SU-DHL-6 (cell line): ENCODE results near the gene TTL.
"Not testable (repeated sequence)": the region's sequence is repeated elsewhere in the genome, so short reads cannot be mapped to it uniquely, and the experiment has no call there.

ENCODE experiments used
- H2AFZ ChIP-seq: fragments of 200-600 bp; sonication (generic); 2 replicates; pipeline ENCODE4 v1.6.1; 2014; ENCODE audit warnings: low read depth, mild to moderate bottlenecking, moderate library complexity, mixed read lengths, antibody characterized with exemption, low read length; ENCODE audit not compliant: severe bottlenecking
- H3F3A ChIP-seq: fragments of 200-600 bp; shearing (Covaris generic); 2 replicates; pipeline ENCODE4 v1.6.0; 2016; ENCODE audit warnings: antibody characterized with exemption, mild to moderate bottlenecking; ENCODE audit not compliant: insufficient read depth
- H3K27ac ChIP-seq: fragments of 200-600 bp; sonication (generic); 2 replicates; pipeline ENCODE4 v1.5.1; 2016; ENCODE audit warnings: low read depth, mild to moderate bottlenecking, low read length, moderate library complexity, mixed read lengths
- H3K27me3 ChIP-seq: fragments of 200-600 bp; sonication (generic), shearing (Covaris generic); 2 replicates; pipeline ENCODE4 v1.6.0; 2014; ENCODE audit warnings: mild to moderate bottlenecking, low read length
- H3K36me3 ChIP-seq: fragments of 200-600 bp; sonication (generic); 2 replicates; pipeline ENCODE4 v1.6.1; 2014; ENCODE audit warnings: mild to moderate bottlenecking, low read length, mixed read lengths
- H3K4me2 ChIP-seq: fragments of 300-600, 200-600 bp; shearing (Covaris generic), sonication (generic); 2 replicates; pipeline ENCODE4 v1.6.0; 2014; ENCODE audit warnings: low read length, low read depth, mild to moderate bottlenecking; ENCODE audit not compliant: poor library complexity, severe bottlenecking
- H3K4me3 ChIP-seq: fragments of 200-600 bp; sonication (generic); 2 replicates; pipeline ENCODE4 v1.5.1; 2014; ENCODE audit warnings: antibody characterized with exemption, low read length, mild to moderate bottlenecking, mixed read lengths; ENCODE audit not compliant: insufficient read depth, poor library complexity, severe bottlenecking
- H3K79me2 ChIP-seq: fragments of 200-600 bp; sonication (generic); 2 replicates; pipeline ENCODE4 v1.6.1; 2014; ENCODE audit warnings: mild to moderate bottlenecking, low read length, moderate library complexity; ENCODE audit not compliant: insufficient read depth
- H3K9ac ChIP-seq: fragments of 200-600 bp; sonication (generic); 2 replicates; pipeline ENCODE4 v1.7.0; 2014; ENCODE audit warnings: mild to moderate bottlenecking, low read length
- H3K9me2 ChIP-seq: fragments of 200-600 bp; sonication (generic); replicated peaks from 2 replicates; pipeline ENCODE4 v1.6.1; 2014; ENCODE audit warnings: low read length; ENCODE audit not compliant: insufficient read depth
- H3K9me3 ChIP-seq: fragments of 200-600 bp; sonication (generic); 2 replicates; pipeline ENCODE4 v1.6.1; 2014; ENCODE audit warnings: low read length, mixed read lengths; ENCODE audit not compliant: insufficient read depth
- H4K20me1 ChIP-seq: fragments of 200-600 bp; sonication (generic); 2 replicates; pipeline ENCODE4 v1.6.1; 2014; ENCODE audit warnings: low read depth, mild to moderate bottlenecking, antibody characterized with exemption, low read length, moderate library complexity, mixed read lengths
- EZH2phosphoT487 ChIP-seq: fragments of 200-600 bp; sonication (generic), shearing (Covaris generic); conservative IDR thresholded peaks from 2 replicates; pipeline ENCODE4 v1.6.1; 2018; ENCODE audit warnings: mild to moderate bottlenecking, antibody characterized with exemption, low read length, moderate library complexity, mixed read lengths
- TF ChIP-seq, protein P1 (sequence below): fragments of 200-600 bp; sonication (generic); IDR thresholded peaks from one replicate; pipeline ENCODE4 v1.5.1; 2017; ENCODE audit warnings: antibody characterized with exemption, mild to moderate bottlenecking, low read length, moderate library complexity; ENCODE audit not compliant: insufficient read depth, poor library complexity, severe bottlenecking

Gene TTL

DNA sequence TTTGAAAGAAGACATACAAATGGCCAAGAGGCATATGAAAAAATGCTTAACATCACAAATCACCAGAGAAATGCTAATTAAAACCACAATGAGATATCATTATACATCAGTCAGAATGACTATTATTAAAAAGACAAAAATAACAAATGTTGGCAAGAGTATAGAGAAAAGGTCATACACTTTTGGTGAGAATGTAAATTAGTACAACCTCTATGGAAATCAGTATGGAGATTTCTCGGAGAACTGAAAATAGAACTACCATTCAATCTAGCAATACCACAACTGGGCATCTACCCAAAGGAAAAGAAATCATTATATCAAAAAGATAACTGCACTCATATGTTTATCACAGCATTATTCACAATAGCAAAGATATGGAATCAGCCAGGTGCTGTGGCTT lies 37.7 kb upstream of the TTL start:
- H2AFZ ChIP-seq, H3K9me3 ChIP-seq: not testable (repeated sequence)

DNA sequence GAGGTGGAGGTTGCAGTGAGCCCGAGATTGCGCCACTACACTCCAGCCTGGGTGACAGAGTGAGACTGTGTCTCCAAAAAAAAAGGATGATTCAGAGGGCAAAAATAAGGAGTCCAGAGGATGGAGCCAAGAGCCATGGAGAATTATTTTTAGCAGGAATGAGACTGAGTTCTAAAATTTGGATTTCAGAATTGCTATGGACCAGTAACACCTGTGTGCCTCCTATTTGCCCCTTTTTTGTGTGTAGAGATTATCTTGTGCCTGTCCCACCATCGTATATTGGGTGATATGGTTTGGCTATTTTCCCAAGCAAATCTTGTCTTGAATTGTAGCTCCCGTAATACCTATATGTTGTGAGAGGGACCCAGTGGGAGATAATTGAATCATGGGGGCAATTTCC lies 32.1 kb upstream of the TTL start:
- Histone ChIP-seq H3K9ac (no peak overlapping the region), H3K36me3 (no peaks in the 10 kb centered on the region), H4K20me1 (no peaks in the 10 kb centered on the region), H3K4me2 (no peak overlapping the region), H3K27me3 (no peaks in the 10 kb centered on the region), H3K9me2 (no peaks in the 10 kb centered on the region), H3K9me3 (no peaks in the 10 kb centered on the region), H3K4me3 (no peak overlapping the region), H3F3A (no peaks in the 10 kb centered on the region), H3K79me2 (no peaks in the 10 kb centered on the region), H2AFZ (no peak overlapping the region), H3K27ac (no peak overlapping the region)
- TF ChIP-seq, protein P1, sequence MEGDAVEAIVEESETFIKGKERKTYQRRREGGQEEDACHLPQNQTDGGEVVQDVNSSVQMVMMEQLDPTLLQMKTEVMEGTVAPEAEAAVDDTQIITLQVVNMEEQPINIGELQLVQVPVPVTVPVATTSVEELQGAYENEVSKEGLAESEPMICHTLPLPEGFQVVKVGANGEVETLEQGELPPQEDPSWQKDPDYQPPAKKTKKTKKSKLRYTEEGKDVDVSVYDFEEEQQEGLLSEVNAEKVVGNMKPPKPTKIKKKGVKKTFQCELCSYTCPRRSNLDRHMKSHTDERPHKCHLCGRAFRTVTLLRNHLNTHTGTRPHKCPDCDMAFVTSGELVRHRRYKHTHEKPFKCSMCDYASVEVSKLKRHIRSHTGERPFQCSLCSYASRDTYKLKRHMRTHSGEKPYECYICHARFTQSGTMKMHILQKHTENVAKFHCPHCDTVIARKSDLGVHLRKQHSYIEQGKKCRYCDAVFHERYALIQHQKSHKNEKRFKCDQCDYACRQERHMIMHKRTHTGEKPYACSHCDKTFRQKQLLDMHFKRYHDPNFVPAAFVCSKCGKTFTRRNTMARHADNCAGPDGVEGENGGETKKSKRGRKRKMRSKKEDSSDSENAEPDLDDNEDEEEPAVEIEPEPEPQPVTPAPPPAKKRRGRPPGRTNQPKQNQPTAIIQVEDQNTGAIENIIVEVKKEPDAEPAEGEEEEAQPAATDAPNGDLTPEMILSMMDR: no peak
- no peak for TF ChIP-seq EZH2phosphoT487

More for the DNA sequence above, 37.7 kb upstream of the TTL start:
- H3K4me3 ChIP-seq, H3K79me2 ChIP-seq, H3K9ac ChIP-seq, H3K27me3 ChIP-seq, H3F3A ChIP-seq, H3K4me2 ChIP-seq, H3K36me3 ChIP-seq, H4K20me1 ChIP-seq, H3K9me2 ChIP-seq, H3K27ac ChIP-seq: not testable (repeated sequence)

DNA sequence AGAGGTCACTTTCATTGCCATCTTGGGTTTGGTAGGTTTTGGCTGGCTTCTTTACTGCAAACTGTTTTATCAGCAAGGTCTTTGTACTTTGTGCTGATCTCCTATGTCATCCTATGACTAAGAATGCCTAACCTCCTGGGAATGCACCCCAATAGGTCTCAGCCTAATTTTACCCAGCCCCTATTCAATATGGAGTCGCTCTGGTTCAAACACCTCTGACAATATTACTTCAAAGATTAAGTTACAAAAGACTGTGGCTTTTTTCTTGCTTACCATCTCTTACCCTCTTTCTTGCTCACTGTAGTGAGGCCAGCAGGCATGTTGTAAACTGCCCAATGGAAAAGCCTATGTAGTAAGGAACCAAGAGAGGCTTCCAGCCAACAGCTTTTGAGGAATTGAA lies 30.6 kb upstream of the TTL start:
- Histone ChIP-seq H2AFZ (no peak overlapping the region), H3K9ac (no peak overlapping the region), H3K36me3 (no peaks in the 10 kb centered on the region), H4K20me1 (no peaks in the 10 kb centered on the region), H3K27ac (no peak overlapping the region), H3K9me3 (no peaks in the 10 kb centered on the region), H3K79me2 (no peaks in the 10 kb centered on the region), H3K27me3 (no peaks in the 10 kb centered on the region), H3K9me2 (no peaks in the 10 kb centered on the region), H3K4me2 (no peak overlapping the region), H3K4me3 (no peak overlapping the region), H3F3A (no peaks in the 10 kb centered on the region)
- TF ChIP-seq EZH2phosphoT487: no peak
- TF ChIP-seq, protein P1: no peak

DNA sequence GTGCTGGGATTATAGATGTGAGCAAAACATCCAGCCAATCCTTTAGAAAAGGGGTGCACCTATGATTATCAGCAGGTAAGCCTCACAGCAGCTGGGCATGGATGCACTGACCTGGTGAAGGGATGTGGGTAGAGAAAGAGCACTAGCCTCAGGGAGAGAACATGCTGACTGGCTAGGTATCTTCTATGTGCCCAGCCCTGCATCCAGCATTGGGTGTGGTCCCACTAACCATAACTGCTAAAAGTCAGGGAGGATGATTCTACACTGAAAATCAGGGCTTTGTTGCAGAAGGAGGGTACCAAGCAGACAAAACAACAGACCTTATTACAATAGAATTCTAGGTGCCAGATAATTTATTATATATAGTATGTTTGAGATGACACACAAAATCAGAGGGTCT lies 27.4 kb upstream of the TTL start:
- no peaks in the 10 kb centered on the region for H3K27me3 ChIP-seq
- no peak overlapping the region for H3K4me2 ChIP-seq
- TF ChIP-seq, protein P1: no peak
- TF ChIP-seq EZH2phosphoT487: no peak
- H3K9ac ChIP-seq: no peak overlapping the region
- no peak overlapping the region for H3K27ac ChIP-seq
- H3K9me3 ChIP-seq: no peaks in the 10 kb centered on the region
- H3K9me2 ChIP-seq: no peaks in the 10 kb centered on the region
- H4K20me1 ChIP-seq: no peaks in the 10 kb centered on the region
- no peaks in the 10 kb centered on the region for H3F3A ChIP-seq
- no peaks in the 10 kb centered on the region for H3K36me3 ChIP-seq
- no peak overlapping the region for H3K4me3 ChIP-seq
- H2AFZ ChIP-seq: no peak overlapping the region
- H3K79me2 ChIP-seq: no peaks in the 10 kb centered on the region
